H1 (cell line): Measurements from ENCODE around the gene GTF2A2. TPM values are rescaled to one million over a fixed set of nuclear protein-coding genes. Genes with fewer than 3 reads are reported as not detected.

ENCODE experiments used
- CTCF ChIA-PET: fragments of 300-600 bp; sonication (Branson Sonifier 250); formaldehyde crosslinking; loops from one replicate; lab custom pipeline; 2021; ENCODE audit not compliant: partially characterized antibody; lab: Charles Lee
- POLR2A ChIA-PET: fragments of 300-600 bp; sonication (Branson Sonifier 250); formaldehyde crosslinking; loops from one replicate; lab custom pipeline; 2021; ENCODE audit warnings: inconsistent platforms; ENCODE audit not compliant: partially characterized antibody; lab: Charles Lee
- DNase-seq, 2 experiments: peaks; one replicate each; pipeline versions ENCODE4 v3.0.0 to v3.0.0-alpha.2; 2010 to 2022; ENCODE audit warnings: low spot score in 2 of 2, low read depth in 1 of 2, mixed read lengths in 1 of 2
- FAIRE-seq: peaks from 2 replicates; lab custom pipeline; 2011; peaks lifted over from hg19 to GRCh38; lab: Jason Lieb, UNC
- H2AFZ ChIP-seq: 2 replicates; pipeline ENCODE4 v1.8.1; 2012; ENCODE audit warnings: low read length, inconsistent platforms
- H2AK5ac ChIP-seq: 2 replicates; pipeline ENCODE4 v1.6.1; 2013; ENCODE audit warnings: low read depth, low read length
- H2BK120ac ChIP-seq: replicated peaks from 2 replicates; pipeline ENCODE3; 2013; ENCODE audit warnings: low read depth, low read length, inconsistent platforms
- H2BK12ac ChIP-seq: 2 replicates; pipeline ENCODE4 v1.6.1; 2013; ENCODE audit warnings: low read depth, low read length
- H2BK15ac ChIP-seq: 2 replicates; pipeline ENCODE4 v1.6.1; 2013; ENCODE audit warnings: low read length
- H2BK20ac ChIP-seq: 2 replicates; pipeline ENCODE4 v1.6.1; 2013; ENCODE audit warnings: low read length
- H2BK5ac ChIP-seq: 2 replicates; pipeline ENCODE4 v1.6.1; 2013; ENCODE audit warnings: low read depth, low read length
- H3K14ac ChIP-seq: 2 replicates; pipeline ENCODE4 v1.6.1; 2013; ENCODE audit warnings: inconsistent platforms; ENCODE audit not compliant: insufficient read length
- H3K18ac ChIP-seq: 2 replicates; pipeline ENCODE4 v1.6.1; 2013; ENCODE audit warnings: low read length; ENCODE audit errors: extremely low read depth
- H3K23ac ChIP-seq: 2 replicates; pipeline ENCODE4 v1.6.1; 2013; ENCODE audit warnings: inconsistent platforms; ENCODE audit not compliant: insufficient read length
- H3K23me2 ChIP-seq: 2 replicates; pipeline ENCODE4 v1.6.1; 2013; ENCODE audit warnings: low read depth, low read length
- H3K27ac ChIP-seq: 2 replicates; pipeline ENCODE4 v1.6.1; 2011; ENCODE audit warnings: low read depth, low read length, inconsistent platforms
- H3K27me3 ChIP-seq, 4 experiments: replicated peaks in 1 of 4; 1 replicate in 1 of 4; 2 replicates in 3 of 4; pipeline versions ENCODE4 v1.6.1 to v1.8.1; 2011 to 2013; ENCODE audit warnings: low read length in 3 of 4, mild to moderate bottlenecking in 3 of 4, inconsistent platforms in 2 of 4, mixed read lengths in 2 of 4, moderate library complexity in 1 of 4; ENCODE audit not compliant: control insufficient read depth in 3 of 4, insufficient read depth in 3 of 4; ENCODE audit errors: extremely low read depth in 1 of 4
- H3K36me3 ChIP-seq, 4 experiments: 2 replicates each; pipeline versions ENCODE4 v1.6.1 to v1.8.1; 2011 to 2013; ENCODE audit warnings: mild to moderate bottlenecking in 4 of 4, low read length in 3 of 4, moderate library complexity in 2 of 4, control low read depth in 1 of 4, inconsistent platforms in 1 of 4; ENCODE audit not compliant: insufficient read depth in 4 of 4, control insufficient read depth in 2 of 4
- H3K4ac ChIP-seq: replicated peaks from 2 replicates; pipeline ENCODE3; 2013; ENCODE audit warnings: low read length, low read depth, mixed read lengths, inconsistent platforms; ENCODE audit not compliant: insufficient read length
- H3K4me1 ChIP-seq, 4 experiments: replicated peaks in 1 of 4; 1 replicate in 1 of 4; 2 replicates in 3 of 4; pipeline versions ENCODE4 v1.6.1 to v1.8.1; 2011 to 2013; ENCODE audit warnings: low read length in 3 of 4, inconsistent platforms in 2 of 4, mixed read lengths in 1 of 4; ENCODE audit not compliant: insufficient read depth in 4 of 4, control insufficient read depth in 3 of 4
- H3K4me2 ChIP-seq, 2 experiments: 2 replicates each; pipeline versions ENCODE4 v1.6.1 to v1.8.1; 2011 to 2013; ENCODE audit warnings: low read depth in 2 of 2, low read length in 2 of 2, control low read depth in 1 of 2, inconsistent platforms in 1 of 2, mild to moderate bottlenecking in 1 of 2; ENCODE audit not compliant: insufficient read depth in 1 of 2
- H3K4me3 ChIP-seq, 4 experiments: fragments of 200-600, 300-600 bp in 1 of 4; sonication (generic), shearing (Covaris generic), sonication (Bioruptor Twin) in 1 of 4; 2 replicates each; pipeline versions ENCODE4 v1.5.1 to v1.8.1; 2011 to 2016; ENCODE audit warnings: low read length in 4 of 4, low read depth in 3 of 4, control low read depth in 2 of 4, inconsistent platforms in 2 of 4, mild to moderate bottlenecking in 2 of 4, mixed read lengths in 1 of 4, moderate library complexity in 1 of 4; ENCODE audit not compliant: insufficient read depth in 2 of 4; ENCODE audit errors: extremely low read depth in 1 of 4
- H3K56ac ChIP-seq: replicated peaks from 2 replicates; pipeline ENCODE3; 2013; ENCODE audit warnings: low read depth, mild to moderate bottlenecking, mixed read lengths, low read length, inconsistent platforms; ENCODE audit not compliant: insufficient read length
- H3K79me1 ChIP-seq: 2 replicates; pipeline ENCODE4 v1.6.1; 2013; ENCODE audit warnings: low read depth, low read length, control low read depth
- H3K79me2 ChIP-seq, 2 experiments: 2 replicates each; pipeline versions ENCODE4 v1.6.1 to v1.8.1; 2012 to 2013; ENCODE audit warnings: low read length in 2 of 2, mild to moderate bottlenecking in 2 of 2, inconsistent platforms in 1 of 2; ENCODE audit not compliant: insufficient read depth in 2 of 2, control insufficient read depth in 1 of 2
- H3K9ac ChIP-seq, 4 experiments: replicated peaks in 1 of 4; 1 replicate in 1 of 4; 2 replicates in 3 of 4; pipeline versions ENCODE4 v1.6.1 to v1.8.1; 2011 to 2013; ENCODE audit warnings: low read depth in 3 of 4, low read length in 3 of 4, control low read depth in 2 of 4, mild to moderate bottlenecking in 2 of 4, moderate library complexity in 2 of 4, inconsistent platforms in 1 of 4; ENCODE audit errors: extremely low read depth in 1 of 4
- H3K9me3 ChIP-seq, 2 experiments: 2 replicates each; pipeline versions ENCODE4 v1.6.1 to v1.8.1; 2012 to 2013; ENCODE audit warnings: mild to moderate bottlenecking in 2 of 2, moderate library complexity in 2 of 2, control low read depth in 1 of 2, inconsistent platforms in 1 of 2, low read depth in 1 of 2, low read length in 1 of 2, mixed read lengths in 1 of 2; ENCODE audit not compliant: insufficient read depth in 2 of 2
- H4K20me1 ChIP-seq, 2 experiments: replicated peaks in 1 of 2; 2 replicates each; pipeline versions ENCODE3 to v1.8.1; 2011 to 2013; ENCODE audit warnings: inconsistent platforms in 2 of 2, low read length in 2 of 2, mild to moderate bottlenecking in 1 of 2; ENCODE audit not compliant: insufficient read depth in 2 of 2, control insufficient read depth in 1 of 2
- H4K5ac ChIP-seq: 2 replicates; pipeline ENCODE4 v1.6.1; 2013; ENCODE audit warnings: low read length, low read depth, mixed read lengths, inconsistent platforms; ENCODE audit not compliant: insufficient read length
- H4K8ac ChIP-seq: 2 replicates; pipeline ENCODE4 v1.8.0; 2013; ENCODE audit warnings: mild to moderate bottlenecking, moderate library complexity, low read length, inconsistent platforms; ENCODE audit not compliant: insufficient read depth; ENCODE audit errors: extremely low read depth
- H4K91ac ChIP-seq: replicated peaks from 2 replicates; pipeline ENCODE3; 2013; ENCODE audit warnings: low read length, mixed read lengths, inconsistent platforms; ENCODE audit not compliant: insufficient read length
- KDM5A ChIP-seq: fragments of 200-600 bp; IDR thresholded peaks from 2 replicates; pipeline ENCODE4 v1.7.1; 2012; ENCODE audit warnings: mild to moderate bottlenecking, low read length, inconsistent platforms, mixed read lengths
- PHF8 ChIP-seq: fragments of 200-600 bp; sonication (generic); conservative IDR thresholded peaks from 2 replicates; pipeline ENCODE4 v1.7.1; 2012; ENCODE audit warnings: low read depth, mild to moderate bottlenecking, inconsistent platforms, low read length, moderate library complexity
- RNF2 ChIP-seq: fragments of 200-900, 300-1000 bp; sonication (generic); IDR thresholded peaks from 2 replicates; pipeline ENCODE4 v1.7.1; 2016; ENCODE audit warnings: borderline replicate concordance, low read depth, mild to moderate bottlenecking, antibody characterized with exemption, low read length; ENCODE audit not compliant: poor library complexity, severe bottlenecking; ENCODE audit errors: missing control alignments
- SP4 ChIP-seq: IDR thresholded peaks from 2 replicates; pipeline ENCODE4 v1.6.1; 2012; ENCODE audit warnings: low read length, inconsistent platforms
- TAF1 ChIP-seq: IDR thresholded peaks from 2 replicates; pipeline ENCODE4 v1.6.1; 2011; ENCODE audit warnings: mild to moderate bottlenecking, low read depth, low read length
- WGBS, 2 experiments: shearing (Covaris generic) in 1 of 2; methylation state at CpG; one replicate each; pipeline versions ENCODE4 v1.1.6 to v1.1.7; 2013 to 2015; ENCODE audit warnings: low lambda C conversion rate in 2 of 2, mixed read lengths in 2 of 2, inconsistent platforms in 1 of 2, low coverage in 1 of 2, missing lambda C conversion rate in 1 of 2; ENCODE audit not compliant: insufficient replicate concordance in 2 of 2, insufficient coverage in 1 of 2, insufficient read length in 1 of 2; ENCODE audit errors: extremely low coverage in 1 of 2, missing lambda C conversion rate in 1 of 2; 5-methylcytosine and 5-hydroxymethylcytosine counted together
- polyA plus RNA-seq, 7 experiments: library from polyadenylated mRNA; depleted of rRNA in 3 of 7; stranded (reverse) in 5 of 7; unstranded in 2 of 7; fragments of >200 nt in 5 of 7; fragments of 200-250 nt in 2 of 7; gene quantifications; 1 replicate in 5 of 7; 2 replicates in 1 of 7; 4 replicates in 1 of 7; pipeline versions ENCODE4 v1.2.1 to v1.2.3, GENCODE V29; 2011 to 2013; ENCODE audit warnings: missing spikeins in 2 of 7, mixed read lengths in 2 of 7
- total RNA-seq: library from RNA; stranded (reverse); fragmentation: NEBNext Ultra II Directional; extraction: Animal tissue kit (Norgen Biotek cat#: 25700); gene quantifications from 2 replicates; pipeline ENCODE4 v1.2.1, GENCODE V29; 2021
- TF ChIP-seq, protein P1 (sequence below): IDR thresholded peaks from 2 replicates; pipeline ENCODE4 v1.6.1; 2012; ENCODE audit warnings: inconsistent platforms

GTF2A2 gene
- total and polyA plus RNA-seq, 2 of the 8 experiments (the other 6 are each of a cell fraction or from before 2014, with no cell fraction given) = 52.2 to 161 TPM

DNA sequence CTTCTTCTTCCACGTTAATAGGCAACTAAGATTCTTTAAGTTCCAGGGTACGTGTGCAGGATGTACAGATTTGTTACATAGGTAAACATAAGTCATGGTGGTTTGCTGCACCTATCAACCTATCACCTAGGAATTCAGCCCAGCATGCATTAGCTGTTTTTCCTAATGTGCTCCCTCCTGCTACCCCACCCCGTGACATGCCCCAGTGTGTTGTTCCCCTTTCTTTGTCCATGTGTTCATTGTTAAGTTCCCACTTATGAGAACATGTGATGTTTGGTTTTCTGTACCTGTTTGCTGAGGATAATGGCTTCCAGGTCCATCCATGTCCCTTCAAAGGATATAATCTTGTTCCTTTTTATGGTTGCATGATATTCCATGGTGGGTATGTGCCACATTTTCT lies 21.1 kb downstream of the GTF2A2 start:
- no peak for TF ChIP-seq RNF2
- no peak for TF ChIP-seq KDM5A
- no peak for TF ChIP-seq TAF1
- TF ChIP-seq, protein P1, sequence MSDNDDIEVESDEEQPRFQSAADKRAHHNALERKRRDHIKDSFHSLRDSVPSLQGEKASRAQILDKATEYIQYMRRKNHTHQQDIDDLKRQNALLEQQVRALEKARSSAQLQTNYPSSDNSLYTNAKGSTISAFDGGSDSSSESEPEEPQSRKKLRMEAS = no peak
- TF ChIP-seq PHF8 = no peak
- no peak for TF ChIP-seq SP4

More for the DNA sequence above, 21.1 kb downstream of the GTF2A2 start:
- Histone ChIP-seq H4K5ac (no peak overlapping the region), H3K4me3 (no peak overlapping the region), H2BK120ac (no peak overlapping the region), H3K79me2 (no peaks in the 10 kb centered on the region), H3K23ac (no peak overlapping the region), H2BK12ac (no peak overlapping the region), H3K9ac (no peak overlapping the region), H3K4me1 (no peaks in the 10 kb centered on the region), H3K18ac (no peak overlapping the region), H3K4ac (no peak overlapping the region), H2AFZ (no peak overlapping the region), H3K27me3 (no peaks in the 10 kb centered on the region), H4K8ac (no peak overlapping the region), H4K91ac (no peak overlapping the region), H3K79me1 (no peaks in the 10 kb centered on the region), H3K36me3 (peaks cover 0 to 23% (median 6%) of the 10 kb centered on the region in 4 experiments; a peak in 4 of 8 replicates), H3K56ac (no peak overlapping the region), H3K4me2 (no peak overlapping the region), H2BK15ac (no peak overlapping the region), H2BK20ac (no peak overlapping the region), H4K20me1 (no peaks in the 10 kb centered on the region), H2BK5ac (no peak overlapping the region), H3K9me3 (no peaks in the 10 kb centered on the region), H3K27ac (no peak overlapping the region), H3K23me2 (no peaks in the 10 kb centered on the region), H2AK5ac (no peak overlapping the region), H3K14ac (no peak overlapping the region)
- DNase-seq (peak in 1 of 2 experiments; percentile 10), FAIRE-seq (no peak)
- POLR2A ChIA-PET = no interaction called here
- CTCF ChIA-PET = interaction anchor here (0.7 to 7.4 kb wide), 7 partner anchors 14 to 1884 kb away, joined by 3 to 92 read pairs (median 4); no protein-coding TSS in a partner anchor
- WGBS, 2 experiments = 92% methylated on average over 3 of the region's 3 CpGs; no CpG with 5 or more reads in 1 of the 2 experiments
